ENCODE measurements around the gene ADAP1.

The ADAP1 gene

GRCh38 chr7:860149-860548 is 94.3 kb downstream of the ADAP1 start:
- no peak for DNase-seq (ENCODE audit: low spot score)

- no peak for DNase-seq (ENCODE audit: low spot score)
Measured at GRCh38 chr7:859359-860030, 95.0 kb downstream of the ADAP1 start.

- no peak for DNase-seq (ENCODE audit: low spot score)
Measured at GRCh38 chr7:857661-858060, 96.8 kb downstream of the ADAP1 start.

DNA sequence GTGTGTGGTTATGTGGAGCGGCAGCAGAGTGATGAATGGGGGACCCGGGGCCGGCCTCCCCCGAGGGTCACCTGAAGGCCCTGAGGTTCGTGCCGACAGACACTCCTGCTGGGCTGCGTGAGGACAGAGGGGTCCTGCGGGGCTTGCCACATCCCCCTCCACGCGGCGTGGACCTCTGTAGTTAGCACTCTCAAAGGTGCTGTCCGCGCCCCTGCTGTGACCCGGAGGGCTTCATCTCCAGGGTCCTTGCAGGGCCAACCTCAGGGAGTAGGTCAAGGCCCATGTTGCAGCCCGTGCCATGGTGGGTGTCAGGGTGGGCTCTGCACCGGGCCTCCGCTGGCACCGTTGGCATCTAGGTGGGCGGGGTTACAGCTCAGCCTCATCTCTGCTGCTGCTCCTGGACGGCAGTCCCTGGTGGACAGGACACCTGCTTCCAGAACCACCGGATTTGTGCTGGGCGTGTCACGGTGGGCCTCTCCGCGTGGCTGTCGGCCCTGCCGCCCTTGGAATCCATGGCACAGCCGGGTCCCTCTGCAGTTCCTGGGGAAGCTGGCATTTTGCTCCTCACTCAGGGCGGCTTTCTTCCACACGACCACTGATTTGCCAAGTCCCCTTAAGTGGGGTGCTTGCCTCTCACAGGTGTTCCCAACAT is 97.9 kb downstream of the ADAP1 start:
- DNase-seq (ENCODE audit: low spot score) = no peak

- DNase-seq (ENCODE audit: low spot score) = no peak
Measured at GRCh38 chr7:855686-856369, 98.7 kb downstream of the ADAP1 start.

GRCh38 chr7:854118-854775 is 100.2 kb downstream of the ADAP1 start:
- no peak for DNase-seq (ENCODE audit: low spot score)

DNA sequence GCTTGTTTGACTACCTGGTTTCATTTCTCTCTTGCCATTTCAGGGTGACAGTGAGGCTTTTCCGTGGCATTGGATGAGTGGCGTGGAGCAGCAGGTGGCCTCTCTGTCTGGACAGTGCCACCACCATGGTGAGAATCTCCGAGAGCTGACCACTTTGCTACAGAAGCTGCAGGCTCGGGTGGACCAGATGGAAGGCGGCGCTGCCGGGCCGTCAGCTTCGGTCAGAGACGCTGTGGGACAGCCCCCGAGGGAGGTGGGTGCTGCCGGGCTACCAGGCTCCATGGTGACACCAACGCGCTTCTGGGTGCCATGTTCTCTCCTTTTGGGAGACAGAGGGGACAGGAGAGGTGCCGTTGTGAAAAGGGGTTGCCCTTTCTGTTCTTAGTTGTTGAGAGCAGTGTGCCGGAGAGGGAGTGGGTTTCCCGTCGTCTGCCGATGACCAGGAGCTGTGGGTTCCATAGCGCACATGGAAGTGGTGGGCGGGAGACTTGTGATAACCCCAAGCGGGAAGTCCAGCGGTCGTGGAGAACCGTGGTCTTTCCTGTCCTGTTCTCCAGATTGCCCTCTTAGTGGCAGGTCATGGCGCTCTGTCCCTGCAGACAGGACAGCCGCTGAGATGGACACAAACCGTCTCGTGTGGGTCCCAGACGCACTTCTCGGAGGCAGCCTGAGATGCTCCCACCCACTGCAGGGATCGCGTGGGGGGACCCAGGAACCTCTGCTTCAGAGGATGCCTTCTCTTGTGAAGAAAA is 100.9 kb downstream of the ADAP1 start:
- DNase-seq (ENCODE audit: low spot score) = no peak

GRCh38 chr7:851204-851603 is 103.3 kb downstream of the ADAP1 start:
- DNase-seq (ENCODE audit: low spot score) = no peak

DNA sequence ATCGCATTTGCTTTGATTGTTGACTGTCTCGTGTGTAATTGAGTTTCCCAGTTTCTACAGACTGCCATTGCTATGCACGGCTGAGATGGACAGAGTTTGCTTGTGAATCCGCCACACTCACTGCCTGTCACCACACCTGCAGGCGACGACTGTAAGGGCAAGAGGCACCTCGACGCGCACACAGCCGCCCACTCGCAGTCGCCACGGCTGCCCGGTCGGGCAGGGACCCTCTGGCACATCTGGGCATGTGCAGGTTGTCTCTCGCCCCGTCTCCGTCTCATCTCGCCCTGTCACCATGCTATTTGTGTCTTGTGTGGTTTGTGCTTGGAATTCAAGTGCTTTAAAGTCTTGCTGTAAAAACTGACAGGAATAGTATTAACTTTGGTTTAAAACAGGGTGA is 104.7 kb downstream of the ADAP1 start:
- no peak for DNase-seq (ENCODE audit: low spot score)

DNA sequence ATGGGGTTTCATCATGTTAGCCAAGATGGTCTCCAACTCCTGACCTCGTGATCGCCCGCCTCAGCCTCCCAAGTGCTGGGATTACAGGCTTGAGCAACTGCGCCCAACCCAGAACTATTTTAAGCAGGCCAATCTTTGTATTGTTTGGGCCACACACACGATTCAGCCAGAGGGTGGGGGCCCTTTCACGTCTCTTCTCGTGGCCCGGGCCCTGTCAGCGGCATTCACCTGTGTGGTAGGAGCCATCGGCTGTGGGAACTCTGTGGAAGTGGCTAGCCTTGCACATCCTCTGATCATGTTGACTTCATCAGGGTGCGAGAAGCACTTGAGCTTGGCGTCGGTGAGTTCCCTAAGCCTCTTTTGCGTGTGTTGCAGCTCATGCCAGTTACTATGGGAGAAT is 105.3 kb downstream of the ADAP1 start:
- no peak for DNase-seq (ENCODE audit: low spot score)
